Measurements from ENCODE around the gene IQCN.

Gene IQCN

GRCh38 chr19:18279266-18279515 lies 4.9 kb upstream of the IQCN start:
- Histone ChIP-seq H3K9me3 (no peaks in the 10 kb centered on the region), H3K4me1 (peaks cover 4 to 68% (median 48%) of the 10 kb centered on the region in 4 donors), H3K4me3 (peak overlapping the region; percentile 65 to 99), H3K27ac (peak overlapping the region; percentile 100), H3K36me3 (peaks cover 16 to 25% (median 23%) of the 10 kb centered on the region in 3 donors), H3K27me3 (no peaks in the 10 kb centered on the region)
- intact Hi-C loops (cut with DNase I; ENCODE audit: low total_unique reads): loop anchor here (2.0 kb wide), 1 partner anchor 48 kb away; no protein-coding TSS in a partner anchor
- no peak for TF ChIP-seq CTCF (IDR thresholded peaks at IDR 0.05)
- no peak for DNase-seq

GRCh38 chr19:18278521-18279265 lies 4.4 kb upstream of the IQCN start:
- H3K27ac ChIP-seq: peak overlapping the region; percentile 100
- peaks cover 16 to 25% (median 23%) of the 10 kb centered on the region in 3 donors for H3K36me3 ChIP-seq
- H3K9me3 ChIP-seq: no peaks in the 10 kb centered on the region
- peak overlapping the region; percentile 65 to 99 for H3K4me3 ChIP-seq
- H3K27me3 ChIP-seq: no peaks in the 10 kb centered on the region
- H3K4me1 ChIP-seq: peaks cover 4 to 72% (median 51%) of the 10 kb centered on the region in 4 donors
- TF ChIP-seq CTCF (IDR thresholded peaks at IDR 0.05): no peak
- DNase-seq: no peak
- intact Hi-C loops (cut with DNase I; ENCODE audit: low total_unique reads): loop anchor here (2.0 kb wide), 1 partner anchor 48 kb away; no protein-coding TSS in a partner anchor

GRCh38 chr19:18274781-18275356 lies 617 bp upstream of the IQCN start:
- Histone ChIP-seq H3K36me3 (peaks cover 16 to 25% (median 23%) of the 10 kb centered on the region in 3 donors), H3K27ac (peak overlapping the region; percentile 74 to 100), H3K27me3 (no peaks in the 10 kb centered on the region), H3K9me3 (no peaks in the 10 kb centered on the region), H3K4me3 (peak overlapping the region; percentile 4 to 24), H3K4me1 (peaks cover 4 to 71% (median 38%) of the 10 kb centered on the region in 4 donors)
- DNase-seq: peak; percentile 86 to 95
- intact Hi-C loops (cut with DNase I; ENCODE audit: low total_unique reads): no loop called here
- peak in 1 of 2 experiments; percentile 16 for TF ChIP-seq CTCF (IDR thresholded peaks at IDR 0.05)

- no peaks in the 10 kb centered on the region for H3K9me3 ChIP-seq
- H3K36me3 ChIP-seq: peaks cover 12 to 19% (median 18%) of the 10 kb centered on the region in 3 donors
- intact Hi-C loops (cut with DNase I; ENCODE audit: low total_unique reads): no loop called here
- DNase-seq: no peak
- H3K27me3 ChIP-seq: no peaks in the 10 kb centered on the region
- no peak overlapping the region for H3K4me3 ChIP-seq
- peaks cover 4 to 66% (median 33%) of the 10 kb centered on the region in 4 donors for H3K4me1 ChIP-seq
- no peak for TF ChIP-seq CTCF (IDR thresholded peaks at IDR 0.05)
- H3K27ac ChIP-seq: peak overlapping the region; percentile 74 to 100
These were observed 562 bp downstream of the IQCN start for GRCh38 chr19:18273561-18274218.

GRCh38 chr19:18271433-18271841 lies 2.8 kb downstream of the IQCN start:
- H3K4me1 ChIP-seq: peaks cover 4 to 44% (median 21%) of the 10 kb centered on the region in 4 donors
- no peak overlapping the region for H3K27ac ChIP-seq
- intact Hi-C loops (cut with DNase I; ENCODE audit: low total_unique reads): no loop called here
- H3K27me3 ChIP-seq: no peaks in the 10 kb centered on the region
- no peak for TF ChIP-seq CTCF (IDR thresholded peaks at IDR 0.05)
- DNase-seq: no peak
- peaks cover 21 to 26% (median 22%) of the 10 kb centered on the region in 3 donors for H3K36me3 ChIP-seq
- H3K4me3 ChIP-seq: no peak overlapping the region
- H3K9me3 ChIP-seq: no peaks in the 10 kb centered on the region
